Neural progenitor cell (in vitro differentiated cells): ENCODE data around the gene ZNF25. TPM values are rescaled to one million over a fixed set of nuclear protein-coding genes. Genes with fewer than 3 reads are reported as not detected.
"Not testable (repeated sequence)": the region's sequence is repeated elsewhere in the genome, so short reads cannot be mapped to it uniquely, and the experiment has no call there.

Experiments used
- DNase-seq: peaks from one replicate; pipeline ENCODE4 v3.0.0-alpha.2; 2016; ENCODE audit warnings: low spot score
- H2AFZ ChIP-seq: fragments of 200-600 bp; sonication (generic); replicated peaks from 2 replicates; pipeline ENCODE4 v1.6.1; 2016; ENCODE audit warnings: antibody characterized with exemption
- H3F3A ChIP-seq: fragments of 200-600 bp; sonication (generic); 2 replicates; pipeline ENCODE4 v1.6.1; 2016; ENCODE audit warnings: antibody characterized with exemption, low read depth
- H3K27ac ChIP-seq: fragments of 200-600 bp; sonication (generic); 2 replicates; pipeline ENCODE4 v1.5.1; 2016; ENCODE audit warnings: mild to moderate bottlenecking
- H3K27me3 ChIP-seq: fragments of 200-600 bp; sonication (generic); 2 replicates; pipeline ENCODE4 v1.6.1; 2016; ENCODE audit warnings: mild to moderate bottlenecking, moderate library complexity
- H3K36me3 ChIP-seq: fragments of 200-600 bp; sonication (generic); 2 replicates; pipeline ENCODE4 v1.5.1; 2016
- H3K4me1 ChIP-seq: fragments of 200-600 bp; sonication (generic); 2 replicates; pipeline ENCODE4 v1.6.1; 2016; ENCODE audit warnings: mixed run types
- H3K4me2 ChIP-seq: fragments of 200-600 bp; sonication (generic); 2 replicates; pipeline ENCODE4 v1.6.1; 2016
- H3K4me3 ChIP-seq: fragments of 200-600 bp; sonication (generic); 2 replicates; pipeline ENCODE4 v1.5.1; 2016
- H3K79me2 ChIP-seq: fragments of 200-600 bp; sonication (generic); 2 replicates; pipeline ENCODE4 v1.6.1; 2016; ENCODE audit warnings: low read depth
- H3K9ac ChIP-seq: fragments of 200-600 bp; sonication (generic); 2 replicates; pipeline ENCODE4 v1.6.1; 2016
- H3K9me3 ChIP-seq: fragments of 200-600 bp; sonication (generic); 2 replicates; pipeline ENCODE4 v1.5.1; 2016; ENCODE audit warnings: low read depth
- H4K20me1 ChIP-seq: fragments of 200-600 bp; sonication (generic); 2 replicates; pipeline ENCODE4 v1.6.1; 2016; ENCODE audit warnings: low read depth
- H3K27ac Mint-ChIP-seq: 3 replicates; pipeline ENCODE4 v1.8.0; 2021; ENCODE audit warnings: mixed read lengths
- H3K27me3 Mint-ChIP-seq: 2 replicates; pipeline ENCODE4 v1.8.0; 2022; ENCODE audit warnings: low read depth, mild to moderate bottlenecking, inconsistent platforms, moderate library complexity, mixed read lengths; ENCODE audit not compliant: insufficient read depth
- H3K36me3 Mint-ChIP-seq: 3 replicates; pipeline ENCODE4 v1.8.0; 2021; ENCODE audit warnings: mixed read lengths
- H3K4me1 Mint-ChIP-seq: 3 replicates; pipeline ENCODE4 v1.8.0; 2021; ENCODE audit warnings: mixed read lengths
- H3K4me3 Mint-ChIP-seq: 3 replicates; pipeline ENCODE4 v1.8.0; 2021; ENCODE audit warnings: mild to moderate bottlenecking, moderate library complexity, mixed read lengths
- H3K9me3 Mint-ChIP-seq: 3 replicates; pipeline ENCODE4 v1.8.0; 2020; ENCODE audit warnings: mixed read lengths
- EZH2 ChIP-seq: fragments of 200-600 bp; sonication (generic); IDR thresholded peaks from 2 replicates; pipeline ENCODE4 v1.6.1; 2017; ENCODE audit warnings: antibody characterized with exemption, mild to moderate bottlenecking, moderate library complexity
- EZH2phosphoT487 ChIP-seq: fragments of 200-600 bp; sonication (generic); IDR thresholded peaks from 2 replicates; pipeline ENCODE4 v1.6.1; 2017; ENCODE audit warnings: antibody characterized with exemption
- total RNA-seq: library from RNA; depleted of rRNA; stranded (reverse); fragments of >200 nt; gene quantifications from 2 replicates; pipeline ENCODE4 v1.2.3, GENCODE V29; 2015; ENCODE audit warnings: low replicate concordance
- TF ChIP-seq, protein P1 (sequence below): fragments of 200-600 bp; sonication (generic); IDR thresholded peaks from 2 replicates; pipeline ENCODE4 v1.5.1; 2017; ENCODE audit warnings: antibody characterized with exemption, mild to moderate bottlenecking

ZNF25 gene
- 3.3 and 4.8 TPM in 2 replicates for total RNA-seq

DNA sequence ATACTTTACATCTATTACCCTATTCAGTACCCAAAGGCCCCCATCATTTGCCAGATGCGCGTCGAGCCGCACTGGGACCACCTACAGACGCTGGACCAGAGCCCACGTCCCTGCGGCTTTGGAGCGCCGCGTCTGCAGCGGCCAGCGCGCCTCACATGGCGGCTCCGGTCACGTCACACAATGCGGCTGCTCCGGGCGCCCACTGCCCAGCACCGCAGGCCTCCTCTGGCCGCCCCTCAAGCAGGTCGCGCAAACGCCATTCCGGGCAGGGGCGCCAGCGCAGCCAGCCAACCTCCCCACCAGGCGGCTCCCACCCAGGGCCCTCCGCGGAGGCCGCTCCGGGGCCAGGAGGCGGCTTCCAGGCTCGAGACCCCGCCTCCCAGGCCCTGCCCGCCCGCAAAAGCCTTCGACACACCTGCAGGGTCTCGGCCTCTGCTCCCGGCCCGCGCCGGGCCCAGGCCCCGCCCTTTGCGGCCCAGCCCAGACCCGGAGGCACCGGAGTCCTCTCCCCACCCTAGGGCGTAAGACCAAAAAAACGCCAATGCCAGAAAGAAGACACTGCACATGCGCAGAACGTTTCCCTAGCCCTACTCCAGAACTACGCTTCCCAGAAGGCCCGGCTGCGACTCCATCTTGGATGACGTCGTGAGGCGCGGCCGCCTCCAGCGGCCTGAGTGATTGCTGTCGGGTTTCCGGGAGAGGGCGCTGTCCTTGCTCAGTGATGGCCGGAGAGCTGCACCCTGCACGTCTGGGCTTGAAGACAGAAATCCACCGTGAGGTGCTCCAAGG is at the start of gene ZNF25:
TSS of gene ZNF25 (minus strand) at position 557 of the 789 bp plus-strand sequence. CDS start 4,925 bp downstream, outside the sequence.
- peak within 1 kb of the TSS; percentile 83 for H3K27ac Mint-ChIP-seq
- no peaks in the 10 kb centered on the region for H3K27me3 ChIP-seq
- no peaks in the 10 kb centered on the region for H4K20me1 ChIP-seq
- TF ChIP-seq, protein P1, sequence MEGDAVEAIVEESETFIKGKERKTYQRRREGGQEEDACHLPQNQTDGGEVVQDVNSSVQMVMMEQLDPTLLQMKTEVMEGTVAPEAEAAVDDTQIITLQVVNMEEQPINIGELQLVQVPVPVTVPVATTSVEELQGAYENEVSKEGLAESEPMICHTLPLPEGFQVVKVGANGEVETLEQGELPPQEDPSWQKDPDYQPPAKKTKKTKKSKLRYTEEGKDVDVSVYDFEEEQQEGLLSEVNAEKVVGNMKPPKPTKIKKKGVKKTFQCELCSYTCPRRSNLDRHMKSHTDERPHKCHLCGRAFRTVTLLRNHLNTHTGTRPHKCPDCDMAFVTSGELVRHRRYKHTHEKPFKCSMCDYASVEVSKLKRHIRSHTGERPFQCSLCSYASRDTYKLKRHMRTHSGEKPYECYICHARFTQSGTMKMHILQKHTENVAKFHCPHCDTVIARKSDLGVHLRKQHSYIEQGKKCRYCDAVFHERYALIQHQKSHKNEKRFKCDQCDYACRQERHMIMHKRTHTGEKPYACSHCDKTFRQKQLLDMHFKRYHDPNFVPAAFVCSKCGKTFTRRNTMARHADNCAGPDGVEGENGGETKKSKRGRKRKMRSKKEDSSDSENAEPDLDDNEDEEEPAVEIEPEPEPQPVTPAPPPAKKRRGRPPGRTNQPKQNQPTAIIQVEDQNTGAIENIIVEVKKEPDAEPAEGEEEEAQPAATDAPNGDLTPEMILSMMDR = peak; percentile 82
- TF ChIP-seq EZH2phosphoT487 (no peak), EZH2 (no peak)
- H3K4me3 ChIP-seq = peak within 1 kb of the TSS; percentile 65
- peaks cover 6% of the 10 kb centered on the region for H3K4me1 ChIP-seq
- peak within 1 kb of the TSS; percentile 93 for H3K4me2 ChIP-seq
- H3K4me3 Mint-ChIP-seq = peak within 1 kb of the TSS; percentile 93
- no peaks in the 10 kb centered on the region for H3K9me3 ChIP-seq
- H3K27me3 Mint-ChIP-seq = peaks cover 4% of the 10 kb centered on the region
- peaks cover 10% of the 10 kb centered on the region for H3F3A ChIP-seq
- peak within 1 kb of the TSS; percentile 96 for H2AFZ ChIP-seq
- H3K79me2 ChIP-seq = no peaks in the 10 kb centered on the region
- peaks cover 24% of the 10 kb centered on the region for H3K9me3 Mint-ChIP-seq
- peak within 1 kb of the TSS; percentile 71 for H3K27ac ChIP-seq
- peaks cover 4% of the 10 kb centered on the region for H3K4me1 Mint-ChIP-seq
- DNase-seq = peak; percentile 99
- peaks cover 11% of the 10 kb centered on the region for H3K36me3 Mint-ChIP-seq
- no peaks in the 10 kb centered on the region for H3K36me3 ChIP-seq
- peak within 1 kb of the TSS; percentile 50 for H3K9ac ChIP-seq

DNA sequence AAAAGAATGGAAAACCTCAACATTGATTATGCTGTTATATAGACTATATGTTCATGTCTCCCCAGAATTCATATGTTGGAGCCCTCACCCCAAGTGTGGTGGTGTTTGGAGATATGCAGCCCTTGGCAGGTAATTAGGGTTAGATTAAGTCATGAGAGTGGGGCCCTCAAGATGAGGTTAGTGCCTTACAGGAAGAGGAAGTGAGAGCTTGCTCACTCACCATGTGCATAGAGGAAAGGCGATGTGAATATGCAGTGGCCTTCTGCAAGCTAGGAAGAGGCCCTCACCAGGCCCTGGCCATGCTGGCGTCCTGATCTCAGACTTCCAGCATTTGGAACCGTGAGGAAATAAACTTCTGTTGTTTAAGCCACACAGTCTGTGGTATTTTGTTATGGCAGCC is 48.8 kb upstream of the ZNF25 start:
- Histone ChIP-seq H3K4me3 (no peak overlapping the region), H3K9me3 (no peaks in the 10 kb centered on the region), H3K36me3 (peaks cover 5% of the 10 kb centered on the region), H4K20me1 (no peaks in the 10 kb centered on the region), H3K79me2 (no peaks in the 10 kb centered on the region), H3K4me2 (no peak overlapping the region), H2AFZ (no peak overlapping the region), H3K4me1 (no peaks in the 10 kb centered on the region), H3K27me3 (no peaks in the 10 kb centered on the region), H3F3A (no peaks in the 10 kb centered on the region), H3K27ac (no peak overlapping the region), H3K9ac (no peak overlapping the region)
- H3K4me3 Mint-ChIP-seq = no peak overlapping the region
- no peaks in the 10 kb centered on the region for H3K27me3 Mint-ChIP-seq
- H3K4me1 Mint-ChIP-seq = no peaks in the 10 kb centered on the region
- no peaks in the 10 kb centered on the region for H3K9me3 Mint-ChIP-seq
- H3K36me3 Mint-ChIP-seq = peaks cover 62% of the 10 kb centered on the region
- TF ChIP-seq, protein P1 = no peak
- TF ChIP-seq EZH2 = no peak
- no peak for TF ChIP-seq EZH2phosphoT487
- no peak for DNase-seq
- H3K27ac Mint-ChIP-seq = no peak overlapping the region

DNA sequence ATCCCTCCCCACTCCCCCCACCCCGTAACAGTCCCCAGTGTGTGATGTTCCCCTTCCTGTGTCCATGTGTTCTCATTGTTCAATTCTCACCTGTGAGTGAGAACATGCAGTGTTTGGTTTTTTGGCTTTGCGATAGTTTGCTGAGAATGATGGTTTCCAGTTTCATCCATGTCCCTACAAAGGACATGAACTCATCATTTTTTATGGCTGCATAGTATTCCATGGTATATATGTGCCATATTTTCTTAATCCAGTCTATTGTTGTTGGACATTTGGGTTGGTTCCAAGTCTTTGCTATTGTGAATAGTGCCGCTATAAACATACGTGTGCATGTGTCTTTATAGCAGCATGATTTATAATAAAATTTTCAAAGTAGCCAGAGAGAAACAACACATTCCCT is 42.7 kb upstream of the ZNF25 start:
- H3K36me3 Mint-ChIP-seq = peaks cover 71% of the 10 kb centered on the region
- H3K27me3 Mint-ChIP-seq, H3K27ac Mint-ChIP-seq, H3K4me3 Mint-ChIP-seq, H3K9me3 ChIP-seq, H3K4me1 Mint-ChIP-seq, H2AFZ ChIP-seq, H3K4me3 ChIP-seq, H3K27me3 ChIP-seq, H3K4me2 ChIP-seq, H3F3A ChIP-seq, H3K27ac ChIP-seq, DNase-seq, H4K20me1 ChIP-seq, H3K9ac ChIP-seq, H3K4me1 ChIP-seq: not testable (repeated sequence)
- peaks cover 19% of the 10 kb centered on the region for H3K79me2 ChIP-seq
- H3K36me3 ChIP-seq = peaks cover 31% of the 10 kb centered on the region
- H3K9me3 Mint-ChIP-seq = peaks cover 12% of the 10 kb centered on the region

DNA sequence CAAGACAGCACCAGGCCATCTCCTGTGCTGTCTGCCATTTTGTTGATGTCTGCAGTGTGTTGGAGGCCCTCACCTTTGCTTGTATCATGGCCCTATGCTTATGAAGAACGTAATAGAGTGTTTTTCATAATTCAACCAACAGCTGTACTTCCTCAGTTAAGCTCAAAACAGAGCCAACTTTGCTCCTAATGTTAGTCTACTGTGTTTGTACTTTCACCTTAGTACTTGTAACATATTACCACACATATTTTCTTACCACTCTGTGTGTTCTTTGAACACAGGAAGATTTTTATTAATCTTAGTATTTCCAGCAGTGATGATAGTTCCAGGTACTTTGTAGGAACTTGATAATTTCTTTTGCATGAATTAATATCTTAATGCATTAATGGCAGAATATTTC is 39.9 kb upstream of the ZNF25 start:
- H3K9me3 Mint-ChIP-seq = peaks cover 12% of the 10 kb centered on the region
- H3K4me1 Mint-ChIP-seq = peaks cover 10% of the 10 kb centered on the region
- peaks cover 46% of the 10 kb centered on the region for H3K79me2 ChIP-seq
- peaks cover 32% of the 10 kb centered on the region for H3K36me3 ChIP-seq
- H3K4me3 ChIP-seq = no peak overlapping the region
- H3K4me2 ChIP-seq = no peak overlapping the region
- H4K20me1 ChIP-seq = no peaks in the 10 kb centered on the region
- peaks cover 2% of the 10 kb centered on the region for H3K27me3 Mint-ChIP-seq
- no peak overlapping the region for H3K27ac ChIP-seq
- peaks cover 10% of the 10 kb centered on the region for H3K4me1 ChIP-seq
- no peak for DNase-seq
- H3K27ac Mint-ChIP-seq = no peak overlapping the region
- H3F3A ChIP-seq = peaks cover 3% of the 10 kb centered on the region
- no peak overlapping the region for H2AFZ ChIP-seq
- no peak overlapping the region for H3K9ac ChIP-seq
- H3K4me3 Mint-ChIP-seq = no peak overlapping the region
- peaks cover 62% of the 10 kb centered on the region for H3K36me3 Mint-ChIP-seq
- TF ChIP-seq, protein P1 = no peak
- no peak for TF ChIP-seq EZH2
- no peak for TF ChIP-seq EZH2phosphoT487
- no peaks in the 10 kb centered on the region for H3K9me3 ChIP-seq
- no peaks in the 10 kb centered on the region for H3K27me3 ChIP-seq
